CD4-positive, alpha-beta T cell treated with Interleukin-17A for 1 hour (primary cell): ENCODE results near the gene NPTX2.

Source experiments
- DNase-seq: peaks from one replicate; pipeline ENCODE4 v3.0.0-alpha.2; 2020

The NPTX2 gene

DNA sequence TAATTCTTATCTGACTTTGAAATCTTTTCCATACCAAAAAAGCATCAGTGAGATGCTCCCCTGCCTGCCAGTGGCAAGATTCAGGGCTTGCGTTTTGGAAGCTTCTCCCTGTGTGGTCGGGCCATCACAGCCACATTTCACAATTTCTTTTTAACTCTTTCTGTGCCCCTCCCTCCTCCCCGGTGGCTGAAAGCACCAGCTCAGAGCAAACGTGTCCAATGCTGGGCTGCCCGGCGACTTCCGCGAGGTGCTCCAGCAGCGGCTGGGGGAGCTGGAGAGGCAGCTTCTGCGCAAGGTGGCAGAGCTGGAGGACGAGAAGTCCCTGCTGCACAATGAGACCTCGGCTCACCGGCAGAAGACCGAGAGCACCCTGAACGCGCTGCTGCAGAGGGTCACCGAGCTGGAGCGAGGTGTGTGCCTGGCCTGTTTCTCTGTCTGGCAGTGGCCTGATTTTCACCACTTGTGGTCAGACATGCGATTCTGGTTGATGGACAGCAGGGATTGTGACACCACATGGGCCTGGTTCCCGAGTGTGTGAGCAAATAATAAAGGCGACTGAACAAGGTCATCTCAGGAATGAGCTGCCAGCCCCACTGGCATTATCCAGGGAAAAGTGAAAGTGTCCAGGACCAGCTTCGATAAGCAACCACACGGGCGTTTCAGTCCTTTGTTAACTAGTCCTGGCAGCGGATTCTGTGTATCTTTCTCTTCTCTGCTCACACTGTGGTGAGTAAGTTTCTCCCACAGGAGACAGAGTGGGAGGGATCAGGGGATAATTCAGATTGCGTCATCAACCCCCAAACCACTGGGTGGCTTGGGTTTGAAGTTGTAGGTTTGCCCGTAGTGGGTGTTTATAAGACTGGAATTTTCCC, 2.6 kb downstream of the NPTX2 start:
- DNase-seq = no peak

DNA sequence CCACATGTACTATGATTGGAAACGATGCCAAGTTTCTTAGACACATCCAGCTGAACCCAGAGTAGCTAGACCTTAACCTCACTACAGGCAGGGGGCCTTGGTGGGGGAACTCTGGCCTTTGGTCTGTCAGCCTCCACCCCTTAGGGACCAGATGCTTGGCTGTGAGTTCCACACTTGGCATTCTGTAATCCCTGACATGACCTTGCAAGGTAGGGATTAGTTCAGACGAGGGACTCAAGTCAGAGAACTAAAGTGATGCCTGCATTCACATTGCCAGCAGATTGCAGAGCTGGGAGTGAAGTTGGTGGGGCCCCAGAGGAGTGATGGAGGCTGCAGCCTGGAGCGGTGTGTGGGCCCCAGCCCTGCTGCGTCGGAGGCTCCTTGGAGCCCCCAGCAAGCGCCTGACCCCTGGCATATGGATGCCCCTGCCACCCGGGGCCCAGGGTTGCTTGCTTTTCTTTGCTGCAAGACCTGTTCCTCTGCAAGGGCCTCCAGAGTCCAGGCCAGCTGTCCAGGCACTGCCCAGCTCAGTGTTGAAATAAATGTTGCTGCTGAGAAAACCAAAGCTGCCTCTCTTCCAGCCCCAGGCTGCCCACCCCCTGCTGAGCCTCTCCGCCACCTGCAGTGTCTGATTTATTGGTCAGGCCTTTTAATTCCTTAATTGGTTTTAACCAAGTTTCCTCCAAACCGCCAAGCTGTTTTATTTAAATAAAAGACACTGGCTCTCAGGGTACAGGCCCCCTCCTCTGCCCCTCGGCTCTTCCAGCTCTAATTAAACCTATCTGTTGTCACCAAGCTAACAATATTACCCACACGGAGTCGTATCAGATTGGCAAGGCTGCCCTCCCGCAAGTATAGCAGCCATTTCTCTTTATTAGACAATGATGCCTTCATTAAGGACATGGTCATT, 4.7 kb downstream of the NPTX2 start:
- DNase-seq = no peak

DNA sequence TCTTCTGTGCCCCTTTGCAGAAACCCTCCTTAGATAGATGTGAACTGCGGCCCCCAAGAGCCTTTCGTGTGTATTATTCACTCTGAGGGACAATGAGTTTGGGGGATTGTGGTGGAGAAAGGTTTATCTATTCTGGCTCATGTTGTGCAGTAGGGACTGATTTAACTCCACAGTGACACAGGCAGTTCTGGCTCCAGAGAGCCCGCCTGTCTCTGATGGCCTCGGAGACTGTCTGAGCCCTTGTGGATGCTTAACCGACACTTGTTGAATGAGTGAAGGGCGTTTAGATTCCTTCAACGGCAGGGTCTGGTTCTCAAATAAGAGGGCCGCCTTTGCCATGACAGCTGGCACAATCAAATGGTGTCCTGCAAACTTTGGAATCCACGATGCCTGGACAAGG, 5.8 kb downstream of the NPTX2 start:
- DNase-seq = no peak

GRCh38 chr7:98624846-98625420, 7.8 kb downstream of the NPTX2 start:
- DNase-seq = no peak

GRCh38 chr7:98626460-98627412, 9.7 kb downstream of the NPTX2 start:
- DNase-seq = no peak

DNA sequence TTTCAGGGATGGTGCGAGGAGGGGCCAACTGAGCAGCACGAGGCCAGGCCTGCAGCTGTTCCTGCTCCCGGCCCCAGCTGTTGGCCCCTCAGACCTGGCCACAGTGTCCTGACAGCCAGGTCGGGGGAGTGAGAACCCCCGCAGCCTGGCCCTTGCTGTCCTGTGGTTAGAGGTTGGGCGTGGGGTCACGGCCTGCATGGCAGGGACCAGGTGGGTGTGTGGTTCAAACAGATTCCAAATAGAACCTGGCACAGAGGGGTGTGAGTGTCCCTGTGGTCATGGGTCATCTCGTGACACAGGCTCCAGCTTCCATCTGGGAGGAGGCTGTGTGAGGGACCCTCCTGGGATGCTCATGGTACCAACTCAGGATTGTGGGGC, 10.3 kb downstream of the NPTX2 start:
- DNase-seq = no peak

- DNase-seq = no peak
Observed at GRCh38 chr7:98628418-98628817, 11.3 kb downstream of the NPTX2 start.

- DNase-seq = no peak
Observed at GRCh38 chr7:98629001-98629431, 11.9 kb downstream of the NPTX2 start.

DNA sequence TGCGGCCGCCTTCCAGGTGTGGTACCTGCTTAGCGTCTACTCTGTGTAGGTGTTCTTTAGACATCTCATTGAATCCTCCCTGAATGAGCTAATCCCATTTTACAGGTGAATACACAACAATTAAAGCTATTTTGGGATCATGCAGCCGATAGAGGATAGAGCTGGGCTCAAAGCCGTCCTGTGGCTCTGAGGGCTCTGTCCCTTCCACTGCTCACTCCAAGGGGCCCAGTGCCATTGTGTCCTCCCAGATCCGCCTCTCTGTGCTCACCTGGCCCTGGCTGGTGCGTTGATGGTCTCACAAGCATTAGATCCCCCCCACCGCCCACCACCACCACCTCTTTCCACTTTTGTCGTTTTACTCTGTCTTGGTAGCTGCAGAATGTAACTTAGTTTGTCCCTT, 13.1 kb downstream of the NPTX2 start:
- no peak for DNase-seq

GRCh38 chr7:98630770-98631169, 13.7 kb downstream of the NPTX2 start:
- no peak for DNase-seq

GRCh38 chr7:98638853-98639252, 21.8 kb downstream of the NPTX2 start:
- DNase-seq = no peak

GRCh38 chr7:98640375-98640774, 23.3 kb downstream of the NPTX2 start:
- DNase-seq = no peak

- peak; percentile 16 for DNase-seq
Observed at GRCh38 chr7:98641646-98642500, 24.8 kb downstream of the NPTX2 start.

GRCh38 chr7:98643236-98643985, 26.3 kb downstream of the NPTX2 start:
- DNase-seq = no peak

GRCh38 chr7:98646465-98646864, 29.4 kb downstream of the NPTX2 start:
- no peak for DNase-seq

DNA sequence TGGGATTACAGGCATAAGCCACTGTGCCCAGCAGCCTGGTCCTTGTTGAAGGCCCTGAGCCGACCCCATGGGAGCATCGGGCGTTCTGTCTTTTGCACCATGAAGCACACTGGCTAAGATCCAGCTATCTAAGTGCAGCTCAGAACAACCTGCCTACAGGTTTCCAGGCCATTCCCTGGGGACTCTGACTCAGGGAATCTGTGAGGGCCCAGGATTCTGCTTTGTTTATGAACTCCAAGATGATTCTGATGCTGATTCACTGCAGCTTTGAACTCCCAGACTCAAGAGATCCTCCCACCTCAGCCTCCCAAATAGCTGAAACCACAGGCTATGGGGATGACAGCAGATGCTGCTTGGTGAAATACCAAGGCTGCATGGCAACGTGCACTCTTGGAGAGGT, 30.2 kb downstream of the NPTX2 start:
- no peak for DNase-seq

GRCh38 chr7:98651760-98652159, 34.7 kb downstream of the NPTX2 start:
- no peak for DNase-seq

DNA sequence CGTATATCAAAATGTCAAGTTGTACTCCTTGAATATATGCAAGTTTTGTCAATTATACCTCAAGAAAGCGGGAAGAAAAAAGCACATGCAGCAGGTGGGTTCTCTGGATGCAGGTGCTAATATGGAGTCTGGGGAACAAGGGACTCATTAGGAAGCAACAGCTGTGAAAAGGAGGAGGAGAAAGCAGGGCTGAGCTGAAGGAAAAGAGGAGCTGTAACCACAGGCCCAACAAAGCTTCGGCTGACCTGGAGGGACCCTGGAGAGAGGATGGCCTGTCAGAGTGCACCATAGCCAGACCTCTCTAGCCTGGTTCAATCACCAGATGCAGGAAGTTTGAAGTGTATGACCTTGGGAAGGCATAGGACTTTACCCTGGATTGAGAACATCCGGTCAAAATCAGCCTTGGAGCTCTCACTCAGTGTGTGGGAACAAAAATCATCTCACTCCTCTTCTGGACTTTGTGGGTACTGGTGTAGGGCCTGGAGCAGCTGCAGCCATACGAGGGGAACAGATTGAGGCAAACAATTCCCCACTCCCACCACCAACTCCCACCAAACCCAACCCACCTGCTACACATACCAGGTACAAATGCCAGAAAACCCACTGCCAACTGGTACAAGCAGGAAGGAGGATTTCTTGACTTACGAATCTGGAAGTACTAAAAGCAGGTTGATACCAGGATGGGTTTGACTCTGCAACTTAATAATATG, 36.7 kb downstream of the NPTX2 start:
- DNase-seq = no peak

DNA sequence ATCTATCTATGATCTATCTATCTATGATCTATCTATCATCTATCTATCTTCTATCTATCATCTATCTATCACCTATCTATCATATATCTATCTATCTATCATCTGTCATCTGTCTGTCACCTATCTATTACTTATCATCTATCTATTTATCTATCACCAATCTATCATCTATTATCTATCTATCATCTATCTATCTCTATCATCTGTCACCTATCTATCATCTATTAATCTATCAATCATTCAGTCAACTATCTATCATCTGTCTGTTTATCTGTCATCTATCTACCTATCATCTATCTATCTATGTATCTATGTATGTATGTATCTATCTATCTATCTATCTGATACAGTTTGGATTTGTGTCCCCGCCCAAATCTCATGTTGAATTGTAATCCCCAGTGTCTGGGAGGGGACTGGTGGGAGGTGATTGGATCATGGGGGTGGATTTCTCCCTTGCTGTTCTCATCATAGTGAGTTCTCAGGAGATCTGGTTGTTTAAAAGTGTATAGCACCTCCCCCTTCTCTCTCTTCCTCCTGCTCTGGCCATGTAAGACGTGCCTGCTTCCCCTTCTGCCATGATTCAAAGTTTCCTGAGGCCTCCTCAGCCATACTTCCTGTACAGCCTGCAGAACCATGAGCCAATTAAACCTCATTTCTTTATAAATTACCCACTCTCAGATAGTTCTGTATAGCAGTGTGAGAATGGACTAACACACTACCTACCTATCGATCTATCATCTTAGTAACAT, 37.6 kb downstream of the NPTX2 start:
- no peak for DNase-seq
